ENCODE measurements around the gene ANXA6. TPM values are rescaled to one million over a fixed set of nuclear protein-coding genes. Genes with fewer than 3 reads are reported as not detected.
"Not testable (repeated sequence)": the region's sequence is repeated elsewhere in the genome, so short reads cannot be mapped to it uniquely, and the experiment has no call there.

Gene ANXA6
- total RNA-seq, 8 experiments from 2014 or later = 21.2 to 409 (median 60.1) TPM

GRCh38 chr5:151176268-151176667 lies 18.7 kb upstream of the ANXA6 start:
- 40 to 88% (median 77%) methylated on average over 2 to 5 of the region's 5 CpGs; no CpG with 5 or more reads in 4 of the 10 experiments for WGBS, 10 experiments
- H3K4me3 ChIP-seq; ATAC-seq (replicated peaks in 6 of 8); H3K4me1 ChIP-seq (replicated peaks in 1 of 2); H3K27ac ChIP-seq; in situ Hi-C loops (cut with MboI; ENCODE audit: low pct_unique_long_range_greater_than_20kb in 2 of 9, low sequenced_read_pairs in 9 of 9, unreplicated experiment in 9 of 9): not testable (repeated sequence)

DNA sequence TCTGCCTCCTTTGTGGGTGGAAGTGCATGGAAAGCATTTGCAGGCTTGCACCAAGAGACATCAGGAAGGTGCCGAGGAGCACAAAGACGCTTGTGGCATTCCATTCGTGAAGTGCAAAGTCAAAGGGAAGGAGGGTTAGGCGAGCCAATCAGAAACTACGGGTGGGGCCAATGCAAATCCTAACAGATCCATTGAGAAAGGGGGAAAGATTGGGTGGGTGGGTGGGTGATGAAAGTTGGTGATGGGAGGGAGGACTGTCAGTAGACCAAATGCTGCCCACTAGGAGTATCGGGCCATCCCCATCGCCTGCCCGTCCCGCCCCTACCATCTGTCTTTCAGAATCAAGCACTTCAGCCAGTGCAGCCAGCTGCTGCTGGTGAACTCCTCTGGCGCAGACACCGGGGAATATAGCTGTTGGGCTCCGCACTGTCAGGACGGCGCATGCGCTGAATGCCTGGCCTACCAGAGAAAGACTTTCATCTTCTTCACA lies 17.1 kb upstream of the ANXA6 start:
- Histone ChIP-seq H3K4me3 (no peak overlapping the region), H3K27ac (no peak overlapping the region), H3K4me1 (replicated peaks in 1 of 2) (no peaks in the 10 kb centered on the region)
- 0 to 90% (median 57%) methylated on average over 1 to 5 of the region's 15 CpGs; no CpG with 5 or more reads in 5 of the 10 experiments for WGBS, 10 experiments
- in situ Hi-C loops (cut with MboI; ENCODE audit: low pct_unique_long_range_greater_than_20kb in 2 of 9, low sequenced_read_pairs in 9 of 9, unreplicated experiment in 9 of 9) = loop anchor here in 1 of 9 experiments (25.0 kb wide), 1 partner anchor 712 kb away; no protein-coding TSS in a partner anchor
- ATAC-seq (replicated peaks in 6 of 8) = peak in 3 of 8 experiments; percentile 82 to 93 (median 84)

GRCh38 chr5:151173711-151174611 lies 16.4 kb upstream of the ANXA6 start:
- Histone ChIP-seq H3K4me1 (replicated peaks in 1 of 2) (no peaks in the 10 kb centered on the region), H3K4me3 (no peak overlapping the region), H3K27ac (no peak overlapping the region)
- in situ Hi-C loops (cut with MboI; ENCODE audit: low pct_unique_long_range_greater_than_20kb in 2 of 9, low sequenced_read_pairs in 9 of 9, unreplicated experiment in 9 of 9) = loop anchor here in 1 of 9 experiments (25.0 kb wide), 1 partner anchor 712 kb away; no protein-coding TSS in a partner anchor
- 79 to 100% (median 87%) methylated on average over 1 to 8 of the region's 11 CpGs; no CpG with 5 or more reads in 5 of the 10 experiments for WGBS, 10 experiments
- no peak for ATAC-seq (replicated peaks in 6 of 8)

DNA sequence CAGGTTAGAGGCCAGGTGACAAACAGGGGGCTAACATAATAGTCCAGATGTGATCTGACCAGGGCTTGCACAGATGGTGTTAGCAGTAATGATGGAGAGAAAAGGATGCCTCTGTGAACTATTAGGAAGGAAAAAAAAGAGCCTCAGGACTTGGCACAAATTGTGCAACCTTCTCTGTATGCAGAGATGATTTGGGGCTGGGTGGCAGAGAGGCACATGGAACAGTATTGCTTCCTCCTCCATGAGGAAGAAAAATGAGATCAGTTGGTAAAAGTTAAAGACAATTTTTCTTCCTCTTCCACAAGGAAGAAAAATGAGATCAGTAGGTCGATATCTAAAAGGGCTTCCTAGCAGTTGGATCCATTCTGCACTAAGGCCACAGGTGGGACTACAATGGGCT lies 13.9 kb upstream of the ANXA6 start:
- ATAC-seq (replicated peaks in 6 of 8) = no peak
- H3K4me3 ChIP-seq = no peak overlapping the region
- no peaks in the 10 kb centered on the region for H3K4me1 ChIP-seq (replicated peaks in 1 of 2)
- WGBS, 10 experiments = 25 to 100% (median 60%) methylated on average over 1 of the region's 1 CpG; no CpG with 5 or more reads in 2 of the 10 experiments
- no peak overlapping the region for H3K27ac ChIP-seq
- in situ Hi-C loops (cut with MboI; ENCODE audit: low pct_unique_long_range_greater_than_20kb in 2 of 9, low sequenced_read_pairs in 9 of 9, unreplicated experiment in 9 of 9) = loop anchor here in 1 of 9 experiments (25.0 kb wide), 1 partner anchor 709 kb away; no protein-coding TSS in a partner anchor

DNA sequence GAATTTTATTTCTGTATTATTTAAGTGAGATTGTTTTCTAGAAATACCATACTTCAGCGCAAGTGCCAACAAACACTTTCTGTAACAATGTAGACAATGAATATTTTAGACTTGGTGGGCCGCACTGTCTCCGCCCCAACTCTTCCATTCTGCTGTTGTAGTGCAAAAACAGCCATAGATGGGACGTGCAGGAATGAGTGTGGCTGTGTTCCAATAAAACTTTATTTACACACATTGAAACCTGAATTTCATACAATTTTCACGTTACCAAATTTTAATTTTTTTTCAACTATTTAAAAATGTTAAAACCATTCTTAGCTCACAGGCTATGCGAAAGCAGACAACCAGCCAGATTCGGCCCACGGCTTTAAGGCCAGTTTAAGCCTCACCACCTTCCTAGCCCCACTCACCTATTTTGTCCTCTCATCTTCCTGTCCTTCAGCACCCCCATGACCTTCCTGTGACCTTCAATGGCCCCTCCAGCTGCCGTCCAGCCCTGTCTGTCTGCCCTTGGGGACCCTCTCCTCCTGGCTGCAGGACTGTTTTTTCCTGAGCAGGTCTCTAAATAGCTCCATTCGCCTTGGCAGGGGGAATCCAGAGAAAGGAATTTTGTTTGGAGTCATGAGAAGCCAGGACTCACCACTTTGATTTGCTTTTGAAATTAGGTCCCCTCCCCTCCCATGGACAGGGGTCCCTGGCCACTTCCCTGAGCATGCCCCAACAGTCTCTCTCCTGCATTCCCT lies 11.2 kb upstream of the ANXA6 start:
- Histone ChIP-seq H3K4me3 (no peak overlapping the region), H3K27ac (no peak overlapping the region), H3K4me1 (replicated peaks in 1 of 2) (no peaks in the 10 kb centered on the region)
- WGBS, 10 experiments = 47 to 96% (median 77%) methylated on average over 1 to 10 of the region's 10 CpGs
- ATAC-seq (replicated peaks in 6 of 8) = no peak
- in situ Hi-C loops (cut with MboI; ENCODE audit: low pct_unique_long_range_greater_than_20kb in 2 of 9, low sequenced_read_pairs in 9 of 9, unreplicated experiment in 9 of 9) = loop anchor here in 1 of 9 experiments (25.0 kb wide), 1 partner anchor 706 kb away; no protein-coding TSS in a partner anchor

DNA sequence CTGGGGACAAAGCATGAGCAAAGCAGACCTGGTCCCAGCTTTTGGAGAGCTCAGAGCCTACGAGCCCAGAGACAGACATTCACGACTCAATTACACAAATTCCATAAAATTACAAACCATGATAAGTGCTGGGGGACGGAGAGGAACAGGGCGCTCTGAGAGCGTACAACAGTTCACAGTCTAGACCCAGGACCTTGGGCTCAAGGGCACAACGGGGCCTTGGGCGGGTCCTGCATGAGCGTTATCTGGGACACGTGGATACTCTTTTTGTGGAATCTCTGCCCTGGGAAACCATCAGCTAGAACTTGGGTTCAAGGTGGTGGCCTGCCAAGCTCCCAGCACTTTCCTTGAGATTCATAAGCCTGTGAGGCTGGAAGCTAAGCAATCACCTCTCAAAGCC lies 9.4 kb upstream of the ANXA6 start:
- WGBS, 10 experiments = 16 to 100% (median 68%) methylated on average over 1 to 5 of the region's 9 CpGs; no CpG with 5 or more reads in 5 of the 10 experiments
- in situ Hi-C loops (cut with MboI; ENCODE audit: low pct_unique_long_range_greater_than_20kb in 2 of 9, low sequenced_read_pairs in 9 of 9, unreplicated experiment in 9 of 9) = loop anchor here in 1 of 9 experiments (25.0 kb wide), 1 partner anchor 705 kb away; no protein-coding TSS in a partner anchor
- no peak overlapping the region for H3K4me3 ChIP-seq
- H3K27ac ChIP-seq = no peak overlapping the region
- H3K4me1 ChIP-seq (replicated peaks in 1 of 2) = no peaks in the 10 kb centered on the region
- ATAC-seq (replicated peaks in 6 of 8) = no peak

GRCh38 chr5:151164687-151165392 lies 7.3 kb upstream of the ANXA6 start:
- ATAC-seq (replicated peaks in 6 of 8) = peak; percentile 91 to 100 (median 98)
- no peaks in the 10 kb centered on the region for H3K4me1 ChIP-seq (replicated peaks in 1 of 2)
- in situ Hi-C loops (cut with MboI; ENCODE audit: low pct_unique_long_range_greater_than_20kb in 2 of 9, low sequenced_read_pairs in 9 of 9, unreplicated experiment in 9 of 9) = loop anchor here in 1 of 9 experiments (25.0 kb wide), 1 partner anchor 703 kb away; no protein-coding TSS in a partner anchor
- 0 to 50% (median 25%) methylated on average over 2 to 7 of the region's 8 CpGs for WGBS, 10 experiments
- H3K4me3 ChIP-seq = no peak overlapping the region
- H3K27ac ChIP-seq = no peak overlapping the region

GRCh38 chr5:151162776-151163175 lies 5.2 kb upstream of the ANXA6 start:
- WGBS, 10 experiments = 17 to 100% (median 70%) methylated on average over 1 of the region's 1 CpG; no CpG with 5 or more reads in 4 of the 10 experiments
- ATAC-seq (replicated peaks in 6 of 8) = no peak
- H3K4me3 ChIP-seq = no peak overlapping the region
- peaks cover 5 to 6% of the 10 kb centered on the region in 2 donors for H3K4me1 ChIP-seq (replicated peaks in 1 of 2)
- H3K27ac ChIP-seq = no peak overlapping the region
- in situ Hi-C loops (cut with MboI; ENCODE audit: low pct_unique_long_range_greater_than_20kb in 2 of 9, low sequenced_read_pairs in 9 of 9, unreplicated experiment in 9 of 9) = loop anchor here in 1 of 9 experiments (25.0 kb wide), 1 partner anchor 700 kb away; no protein-coding TSS in a partner anchor

DNA sequence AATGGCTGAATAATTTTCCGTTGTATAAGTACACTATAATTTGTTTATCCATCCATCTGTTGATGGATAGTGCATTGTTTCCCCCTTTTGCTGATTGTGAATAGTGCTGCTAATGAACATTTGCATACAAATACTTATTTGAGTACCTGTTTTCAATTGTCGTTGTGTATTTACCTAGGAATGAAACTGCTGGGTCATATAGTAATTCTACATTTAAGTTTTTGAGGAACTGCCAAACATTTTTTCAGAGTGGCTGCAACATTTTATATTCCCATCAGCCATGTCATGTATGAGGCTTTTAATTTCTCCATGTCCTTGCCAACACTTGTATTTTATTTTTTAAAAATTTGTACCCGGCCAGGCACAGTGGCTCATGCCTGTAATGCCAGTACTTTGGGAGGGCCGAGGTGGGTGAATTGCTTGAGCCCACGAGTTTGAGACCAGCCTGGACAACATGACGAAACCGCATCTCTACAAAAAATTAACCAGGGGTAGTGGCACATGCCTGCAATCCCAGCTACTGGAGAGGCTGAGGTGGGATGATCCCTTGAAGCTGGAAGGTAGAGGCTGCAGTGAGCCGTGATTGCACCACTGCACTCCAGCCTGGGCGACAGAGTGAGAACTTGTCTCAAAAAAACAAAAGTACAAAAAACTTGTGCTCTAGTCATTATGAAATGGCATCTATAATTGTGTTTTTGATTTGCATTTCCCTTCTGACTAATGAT lies 2.2 kb upstream of the ANXA6 start:
- Histone ChIP-seq H3K4me1 (replicated peaks in 1 of 2) (peaks cover 13 to 21% of the 10 kb centered on the region in 2 donors), H3K4me3 (no peak overlapping the region), H3K27ac (no peak overlapping the region)
- 67 to 100% (median 84%) methylated on average over 1 to 9 of the region's 9 CpGs for WGBS, 10 experiments
- in situ Hi-C loops (cut with MboI; ENCODE audit: low pct_unique_long_range_greater_than_20kb in 2 of 9, low sequenced_read_pairs in 9 of 9, unreplicated experiment in 9 of 9) = loop anchor here in 1 of 9 experiments (25.0 kb wide), 1 partner anchor 698 kb away; no protein-coding TSS in a partner anchor
- no peak for ATAC-seq (replicated peaks in 6 of 8)

DNA sequence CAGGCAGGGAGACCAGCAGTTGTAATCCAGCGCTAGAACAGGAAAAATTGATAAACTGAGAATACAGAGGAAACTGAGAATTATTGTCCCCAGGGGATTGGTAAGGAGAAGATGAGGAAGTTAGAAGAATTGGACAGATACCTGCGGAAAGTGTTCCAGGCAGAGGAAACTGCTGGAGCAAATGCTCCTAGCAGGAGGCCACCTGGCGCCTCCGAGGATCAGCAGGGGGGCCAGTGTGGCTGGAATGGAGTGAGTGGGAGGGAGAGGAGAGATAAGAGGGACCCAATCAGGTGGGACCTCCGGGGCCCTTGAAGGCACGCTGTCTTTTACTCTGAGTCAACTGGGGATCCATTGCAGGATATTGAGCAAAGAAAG lies 695 bp upstream of the ANXA6 start:
- Histone ChIP-seq H3K4me1 (replicated peaks in 1 of 2) (peaks cover 13 to 21% of the 10 kb centered on the region in 2 donors), H3K27ac (peak overlapping the region in 1 of 2 donors; percentile 83), H3K4me3 (peak overlapping the region; percentile 69 to 93 (median 75))
- WGBS, 10 experiments = 0 to 58% (median 44%) methylated on average over 1 to 6 of the region's 6 CpGs; no CpG with 5 or more reads in 1 of the 10 experiments
- in situ Hi-C loops (cut with MboI; ENCODE audit: low pct_unique_long_range_greater_than_20kb in 2 of 9, low sequenced_read_pairs in 9 of 9, unreplicated experiment in 9 of 9) = loop anchor here in 1 of 9 experiments (25.0 kb wide), 1 partner anchor 696 kb away; no protein-coding TSS in a partner anchor
- no peak for ATAC-seq (replicated peaks in 6 of 8)
